Epithelial cell of esophagus (primary cell): ENCODE results near the gene C1QTNF9B.
"Not testable (repeated sequence)": the region's sequence is repeated elsewhere in the genome, so short reads cannot be mapped to it uniquely, and the experiment has no call there.

Experiments
- DNase-seq: peaks from one replicate; pipeline ENCODE4 v3.0.0; 2010; ENCODE audit warnings: low read depth
- H3K4me3 ChIP-seq: 2 replicates; pipeline ENCODE4 v1.5.1; 2011; ENCODE audit warnings: mild to moderate bottlenecking, low read length, control low read depth
- CTCF ChIP-seq: IDR thresholded peaks from 2 replicates; pipeline ENCODE4 v1.5.1; 2011; ENCODE audit warnings: low read depth, mild to moderate bottlenecking, low read length, control low read depth, inconsistent platforms; ENCODE audit not compliant: insufficient read depth; ENCODE audit errors: missing control alignments

Gene C1QTNF9B

GRCh38 chr13:23898101-23898500, 799 bp upstream of the C1QTNF9B start:
- no peak overlapping the region for H3K4me3 ChIP-seq
- no peak for TF ChIP-seq CTCF
- DNase-seq = no peak

- not testable (repeated sequence) for DNase-seq, H3K4me3 ChIP-seq
Measured at GRCh38 chr13:23894746-23895145, 2.6 kb downstream of the C1QTNF9B start.

- not testable (repeated sequence) for H3K4me3 ChIP-seq, DNase-seq
Measured at GRCh38 chr13:23893791-23894190, 3.5 kb downstream of the C1QTNF9B start.

- peak overlapping the region; percentile 94 for H3K4me3 ChIP-seq
- TF ChIP-seq CTCF = peak; percentile 49
- peak; percentile 33 for DNase-seq
Measured at GRCh38 chr13:23889615-23890607, 7.4 kb downstream of the C1QTNF9B start.

GRCh38 chr13:23888658-23889614, 8.4 kb downstream of the C1QTNF9B start, which contains the start of gene MIPEP:
TSS of gene MIPEP (minus strand) at chr13:23889400. CDS start at chr13:23889320, 80 bp downstream.
- DNase-seq = peak; percentile 98
- peak within 1 kb of the TSS; percentile 94 for H3K4me3 ChIP-seq
- peak; percentile 47 for TF ChIP-seq CTCF

- H3K4me3 ChIP-seq, DNase-seq: not testable (repeated sequence)
Measured at GRCh38 chr13:23884361-23884760, 12.9 kb downstream of the C1QTNF9B start.

GRCh38 chr13:23883255-23883654, 14.0 kb downstream of the C1QTNF9B start:
- no peak overlapping the region for H3K4me3 ChIP-seq
- no peak for TF ChIP-seq CTCF
- DNase-seq = no peak

- not testable (repeated sequence) for H3K4me3 ChIP-seq
Measured at GRCh38 chr13:23881402-23881800, 15.9 kb downstream of the C1QTNF9B start.

GRCh38 chr13:23880493-23881401, 16.6 kb downstream of the C1QTNF9B start:
- DNase-seq, H3K4me3 ChIP-seq: not testable (repeated sequence)

More at GRCh38 chr13:23881402-23881800, 15.9 kb downstream of the C1QTNF9B start:
- not testable (repeated sequence) for DNase-seq
